DMS114 treated with DMSO at 0.1 percent for 48 hours (cell line): ENCODE data around the gene RSAD1.

Source experiments
- DNase-seq: peaks from one replicate; lab custom pipeline; 2025; ENCODE audit not compliant: unreplicated experiment; lab: John Stamatoyannopoulos, UW

RSAD1 gene

DNA sequence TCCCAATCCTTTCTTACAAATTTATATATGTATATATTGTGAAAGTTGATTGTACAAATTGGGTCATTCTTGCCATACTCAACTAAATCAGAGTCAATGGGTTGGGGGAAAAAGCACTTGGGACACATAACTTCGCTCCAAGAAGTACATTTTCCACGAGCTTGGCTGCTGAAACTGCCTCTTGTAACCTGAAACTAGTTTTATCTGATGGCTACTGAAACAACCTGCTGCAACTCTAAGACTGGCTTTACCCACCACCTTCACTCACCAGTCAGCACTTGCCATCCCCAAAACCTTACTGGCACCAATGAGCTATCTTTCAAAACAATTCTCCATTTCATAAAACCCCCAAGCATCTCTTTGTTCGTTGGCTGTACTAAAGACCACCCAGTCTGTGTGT is 15.1 kb downstream of the RSAD1 start:
- no peak for DNase-seq

DNA sequence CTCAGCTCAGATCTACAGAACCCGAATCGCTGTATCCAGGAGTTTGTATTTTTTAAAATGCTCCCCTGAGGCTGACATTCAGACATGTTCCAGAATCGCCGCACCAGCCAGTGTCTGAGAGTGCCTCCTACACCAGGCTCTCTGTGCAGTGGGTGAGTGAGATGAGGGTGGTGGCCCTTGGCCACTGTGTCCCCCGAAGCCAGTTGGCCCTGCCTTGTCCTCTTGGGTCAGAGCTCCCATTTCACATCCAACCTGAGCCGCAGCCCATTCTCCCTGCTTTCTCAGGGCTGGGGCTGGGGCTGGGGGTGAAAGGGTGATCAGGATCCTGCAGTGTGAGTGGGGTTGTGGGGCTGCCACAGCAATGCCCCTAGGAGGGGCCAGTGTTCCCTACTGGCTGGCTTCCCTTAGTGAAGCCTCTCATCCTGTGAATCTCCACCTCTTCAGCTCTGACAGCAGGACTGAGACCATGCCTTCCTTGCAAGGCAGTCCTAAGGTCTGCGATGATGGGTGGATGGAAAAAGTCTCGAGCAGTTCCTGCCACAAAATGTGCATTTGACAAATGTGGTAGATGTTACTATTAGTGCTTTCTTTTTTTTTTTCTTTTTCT is 16.7 kb downstream of the RSAD1 start:
- no peak for DNase-seq

- no peak for DNase-seq
Observed at GRCh38 chr17:50495918-50496317, 17.3 kb downstream of the RSAD1 start.

GRCh38 chr17:50498021-50498874 is 19.6 kb downstream of the RSAD1 start:
- DNase-seq = no peak

GRCh38 chr17:50499270-50499669 is 20.6 kb downstream of the RSAD1 start:
- DNase-seq = no peak

- DNase-seq = no peak
Observed at GRCh38 chr17:50499721-50500120, 21.1 kb downstream of the RSAD1 start.

DNA sequence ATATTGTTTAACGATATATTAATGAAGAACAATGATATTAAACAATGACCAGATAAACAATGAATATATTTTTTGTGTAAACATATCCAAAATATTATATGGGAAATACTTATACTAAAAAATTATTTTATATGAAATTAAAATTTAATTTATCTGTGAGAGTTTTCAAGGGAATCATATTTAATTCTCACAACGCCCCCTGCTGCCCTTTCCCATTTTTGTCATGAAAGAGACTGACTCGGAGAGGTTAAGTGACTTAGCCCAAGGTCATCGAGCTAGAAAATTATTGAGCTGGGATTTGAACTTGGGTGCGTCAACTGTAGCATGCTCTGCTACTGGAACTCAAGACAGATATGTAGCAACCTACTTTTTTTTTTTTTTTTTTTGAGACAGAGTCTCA is 22.4 kb downstream of the RSAD1 start:
- DNase-seq = no peak

GRCh38 chr17:50502301-50502990 is 23.8 kb downstream of the RSAD1 start:
- DNase-seq = no peak

DNA sequence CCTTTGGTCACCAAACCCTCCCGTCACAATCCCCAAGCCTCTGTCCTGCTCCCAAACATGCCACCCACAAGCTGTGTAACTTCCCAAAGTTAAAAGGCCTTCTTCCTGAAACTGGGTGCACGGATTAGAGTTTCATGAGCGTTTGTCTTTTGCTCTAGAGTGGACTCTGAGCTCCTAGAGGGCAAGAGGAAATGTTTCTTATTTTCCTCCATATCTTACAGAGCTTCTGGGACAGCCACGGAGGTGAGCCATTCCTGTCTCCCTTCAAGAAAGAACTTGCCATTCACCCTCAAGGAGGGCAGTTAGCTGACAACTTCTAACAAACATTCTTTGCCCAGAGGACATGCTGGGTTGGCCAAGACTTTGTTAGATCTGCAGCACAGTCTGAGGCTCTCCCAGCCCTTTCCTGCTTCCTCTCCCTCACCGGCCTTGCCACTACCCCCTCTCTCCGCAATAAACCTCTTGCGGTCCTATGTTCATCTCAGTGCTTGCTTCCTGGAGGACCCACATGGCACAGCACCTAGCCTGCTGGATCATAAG is 27.0 kb downstream of the RSAD1 start:
- no peak for DNase-seq

GRCh38 chr17:50506298-50506697 is 27.6 kb downstream of the RSAD1 start:
- no peak for DNase-seq

DNA sequence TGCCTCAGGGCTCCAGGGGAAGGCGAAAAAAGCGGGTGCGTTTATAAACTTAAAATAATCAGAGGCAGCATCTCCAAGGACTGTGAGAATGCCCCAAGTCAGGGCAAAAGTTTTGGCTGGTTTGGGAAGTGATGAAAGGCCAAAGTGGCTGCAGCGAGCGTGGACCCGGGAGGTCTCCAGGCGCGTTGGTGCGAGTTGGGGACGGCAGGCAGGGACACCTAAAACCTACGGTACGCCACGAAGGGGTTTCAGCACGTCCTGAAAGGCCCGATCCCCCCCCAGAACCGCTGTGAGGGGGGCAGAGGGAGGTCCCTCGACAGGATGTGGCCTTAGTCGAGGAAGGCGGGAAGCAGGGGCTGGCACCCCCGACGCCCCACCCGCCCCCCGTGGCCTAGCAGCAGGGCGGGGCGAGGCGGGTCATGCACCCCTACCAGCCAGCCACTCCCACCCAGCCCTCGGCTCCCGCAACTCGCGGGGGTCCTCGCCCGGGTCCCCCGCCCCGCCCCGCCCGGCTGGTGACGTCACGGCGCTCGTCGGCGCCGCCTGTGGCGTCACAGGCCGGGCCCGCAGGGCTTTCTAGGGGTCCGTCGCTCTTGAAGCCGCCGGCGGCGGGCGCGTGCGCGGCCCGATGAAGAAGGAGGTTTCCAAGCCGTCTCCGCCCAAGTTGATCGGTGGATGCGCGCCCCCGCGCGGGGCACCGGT is 29.4 kb downstream of the RSAD1 start, which contains the start of gene MYCBPAP:
Gene MYCBPAP, plus strand, starts transcription at position 569 of the 702 bp plus-strand sequence. CDS start 236 bp downstream, outside the sequence.
- DNase-seq = peak; percentile 51

DNA sequence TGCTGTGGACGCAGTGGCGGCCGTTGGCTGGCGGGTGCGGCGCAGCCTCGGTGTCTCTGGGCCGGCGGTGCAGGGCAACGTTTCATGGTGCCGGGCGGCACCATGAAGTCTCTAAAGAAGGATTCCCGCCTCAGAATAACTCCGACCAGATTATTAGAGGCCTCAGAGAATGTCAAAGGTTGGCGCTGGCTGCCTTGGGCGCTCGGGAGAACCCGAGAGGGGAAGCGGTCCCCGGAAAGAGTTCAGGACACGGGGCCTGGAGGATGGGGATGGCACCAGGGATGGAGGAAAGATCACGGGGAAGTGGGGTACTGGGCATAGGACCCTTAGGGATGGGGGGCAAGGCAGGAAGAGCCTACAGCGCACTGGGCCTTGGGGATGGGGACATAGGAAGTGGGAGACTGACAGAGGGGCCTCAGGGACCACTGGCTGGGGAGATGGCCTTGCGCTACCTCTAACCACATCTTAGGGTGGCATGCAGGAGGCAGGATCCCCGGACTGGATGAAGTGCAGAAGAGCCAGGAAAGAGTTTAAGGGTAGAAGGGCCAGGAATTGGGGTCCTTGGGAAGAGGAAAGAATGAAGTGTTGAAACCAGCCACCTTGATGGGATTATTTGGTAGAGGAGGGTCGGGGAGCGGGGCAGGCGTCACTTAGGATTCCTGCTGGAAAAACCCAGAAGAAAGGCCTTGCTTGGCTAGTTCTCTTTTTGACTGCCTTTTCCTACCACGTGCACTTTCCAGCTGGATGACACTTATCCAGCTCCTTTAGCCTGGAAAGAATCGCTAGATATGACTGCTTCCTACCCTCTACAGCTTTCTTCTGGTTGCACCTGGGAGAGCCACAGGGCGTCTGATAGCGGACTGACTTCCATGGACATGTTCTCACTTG is 30.2 kb downstream of the RSAD1 start:
- no peak for DNase-seq

DNA sequence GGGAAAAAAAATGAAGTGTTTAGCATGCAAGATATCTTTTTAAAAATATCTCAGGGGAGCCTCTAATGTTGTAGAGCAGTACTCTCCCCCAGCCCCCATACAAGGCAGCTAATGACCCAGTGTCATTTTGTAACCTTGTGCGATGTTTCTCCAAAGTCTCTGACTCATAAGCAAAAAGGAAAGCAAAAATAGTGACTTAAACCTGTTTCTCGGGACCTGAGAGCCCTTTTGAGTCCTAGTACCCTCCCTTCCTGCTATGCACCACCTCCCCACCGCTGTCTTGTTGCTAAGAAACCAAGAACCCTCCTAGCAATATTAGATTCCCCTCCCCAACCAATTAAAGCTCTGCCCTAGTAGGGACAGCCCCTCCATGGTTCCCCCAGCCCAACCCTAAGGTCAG is 32.4 kb downstream of the RSAD1 start:
- DNase-seq = no peak

- no peak for DNase-seq
Observed at GRCh38 chr17:50513495-50513894, 34.8 kb downstream of the RSAD1 start.

DNA sequence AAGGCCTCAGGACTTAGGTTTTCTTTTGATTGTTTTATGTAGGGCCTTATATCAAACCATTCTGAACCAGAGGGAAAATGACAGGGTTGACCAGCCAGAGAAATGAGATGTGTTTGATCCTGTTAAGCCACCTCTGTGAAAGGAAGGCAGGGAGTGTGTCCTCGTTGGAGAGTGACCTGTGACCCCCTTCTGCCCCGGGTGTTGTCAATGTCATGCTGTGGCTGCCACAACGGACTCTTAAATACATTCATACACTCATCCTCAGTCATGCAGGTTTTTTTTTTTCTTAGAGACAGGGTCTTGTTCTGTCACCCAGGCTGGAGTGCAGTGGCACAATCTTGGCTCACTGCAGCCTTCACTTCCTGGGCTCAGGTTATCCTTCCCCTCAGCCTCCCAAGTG is 35.7 kb downstream of the RSAD1 start:
- DNase-seq = no peak

DNA sequence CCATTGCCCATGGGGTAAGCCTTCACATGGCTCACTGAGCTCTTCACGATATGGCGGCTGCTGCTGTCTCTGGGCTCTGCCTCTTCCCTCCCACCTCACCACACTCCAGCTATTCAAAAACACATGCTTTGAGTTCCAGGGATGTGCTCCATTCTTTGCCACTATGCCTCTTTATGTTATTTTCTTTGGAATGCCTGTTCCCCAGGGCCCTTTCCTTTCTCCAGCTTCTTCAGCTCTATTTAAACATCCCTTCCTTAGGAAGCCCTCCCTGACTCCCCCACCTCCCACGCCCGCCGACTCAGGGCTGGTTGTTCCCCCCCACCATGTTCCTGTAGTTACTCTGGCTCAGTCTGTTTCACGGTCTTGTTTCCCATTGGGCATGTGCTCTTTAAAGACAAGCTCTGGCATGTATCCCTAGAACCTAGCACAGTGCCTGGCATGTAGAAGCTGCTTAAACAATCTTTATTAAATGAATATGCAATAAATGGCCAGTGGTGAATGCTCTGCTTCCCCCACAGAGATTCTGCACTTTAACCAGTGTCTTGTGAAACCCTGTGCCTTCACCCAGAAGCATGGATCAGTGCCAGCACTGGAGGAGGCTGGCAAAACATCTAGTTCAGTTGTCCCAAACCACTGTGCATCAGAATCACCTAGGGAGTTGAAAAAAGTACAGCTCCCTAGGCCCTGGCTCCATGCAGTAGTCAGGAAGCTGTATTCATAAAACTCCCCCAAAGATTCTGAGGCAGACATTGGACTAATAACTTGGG is 36.5 kb downstream of the RSAD1 start:
- no peak for DNase-seq

- no peak for DNase-seq
Observed at GRCh38 chr17:50517011-50517410, 38.4 kb downstream of the RSAD1 start.

GRCh38 chr17:50517504-50518383 is 39.1 kb downstream of the RSAD1 start:
- DNase-seq = no peak
